Vagina (tissue), 2 donors: ENCODE data around the gene RGL1.

ENCODE experiments used
- POLR2A ChIP-seq, 2 donors: fragments of 450-650 bp; IDR thresholded peaks; one replicate each; pipeline ENCODE4 v1.6.1; 2017; ENCODE audit warnings: antibody characterized with exemption in 2 of 2, mild to moderate bottlenecking in 2 of 2, moderate library complexity in 2 of 2
- TF ChIP-seq, protein P1 (sequence below), 3 experiments: fragments of 450-650 bp in 2 of 3; fragments of 200-600 bp in 1 of 3; sonication (generic) in 1 of 3; IDR thresholded peaks; one replicate each; pipeline ENCODE4 v1.5.1; 2017 to 2019; ENCODE audit warnings: antibody characterized with exemption in 3 of 3, mild to moderate bottlenecking in 2 of 3, moderate library complexity in 2 of 3

GRCh38 chr1:183933528-183934179, 128.7 kb downstream of the RGL1 start:
- TF ChIP-seq, protein P1, sequence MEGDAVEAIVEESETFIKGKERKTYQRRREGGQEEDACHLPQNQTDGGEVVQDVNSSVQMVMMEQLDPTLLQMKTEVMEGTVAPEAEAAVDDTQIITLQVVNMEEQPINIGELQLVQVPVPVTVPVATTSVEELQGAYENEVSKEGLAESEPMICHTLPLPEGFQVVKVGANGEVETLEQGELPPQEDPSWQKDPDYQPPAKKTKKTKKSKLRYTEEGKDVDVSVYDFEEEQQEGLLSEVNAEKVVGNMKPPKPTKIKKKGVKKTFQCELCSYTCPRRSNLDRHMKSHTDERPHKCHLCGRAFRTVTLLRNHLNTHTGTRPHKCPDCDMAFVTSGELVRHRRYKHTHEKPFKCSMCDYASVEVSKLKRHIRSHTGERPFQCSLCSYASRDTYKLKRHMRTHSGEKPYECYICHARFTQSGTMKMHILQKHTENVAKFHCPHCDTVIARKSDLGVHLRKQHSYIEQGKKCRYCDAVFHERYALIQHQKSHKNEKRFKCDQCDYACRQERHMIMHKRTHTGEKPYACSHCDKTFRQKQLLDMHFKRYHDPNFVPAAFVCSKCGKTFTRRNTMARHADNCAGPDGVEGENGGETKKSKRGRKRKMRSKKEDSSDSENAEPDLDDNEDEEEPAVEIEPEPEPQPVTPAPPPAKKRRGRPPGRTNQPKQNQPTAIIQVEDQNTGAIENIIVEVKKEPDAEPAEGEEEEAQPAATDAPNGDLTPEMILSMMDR (IDR thresholded peaks at IDR 0.05) = no peak
- TF ChIP-seq POLR2A (IDR thresholded peaks at IDR 0.05) = no peak
